K562 (cell line): ENCODE results near the gene ZNF503. TPM values are rescaled to one million over a fixed set of nuclear protein-coding genes. Genes with fewer than 3 reads are reported as not detected.

Source experiments
- CBX1 ChIP-seq: sonication (generic); IDR thresholded peaks from 2 replicates; pipeline ENCODE4 v1.6.1; 2016; ENCODE audit warnings: antibody characterized with exemption, low read depth, mild to moderate bottlenecking
- DDX20 ChIP-seq: fragments of 450-650 bp; IDR thresholded peaks from 2 replicates; pipeline ENCODE4 v1.6.1; 2016; ENCODE audit warnings: missing genetic modification characterization, low read depth, mild to moderate bottlenecking, missing compliant biosample characterization, moderate library complexity
- LCOR ChIP-seq: sonication (generic); formaldehyde crosslinking; IDR thresholded peaks from 2 replicates; pipeline ENCODE4 v1.8.0; 2022; ENCODE audit warnings: mild to moderate bottlenecking, missing genetic modification reagents
- NFRKB ChIP-seq: fragments of 450-650 bp; IDR thresholded peaks from 2 replicates; pipeline ENCODE4 v1.6.1; 2016; ENCODE audit warnings: low read depth
- POU5F1 ChIP-seq: fragments of 150-350 bp; IDR thresholded peaks from 2 replicates; pipeline ENCODE4 v1.6.1; 2014; ENCODE audit warnings: borderline replicate concordance, low read length, low read depth, mild to moderate bottlenecking; ENCODE audit not compliant: partially characterized antibody
- ZNF384 ChIP-seq: IDR thresholded peaks from 2 replicates; pipeline ENCODE4 v1.6.1; 2012; ENCODE audit warnings: low read depth, low read length, improper control_type of control experiment
- polyA plus RNA-seq, 8 experiments: library from polyadenylated mRNA; depleted of rRNA in 4 of 8; stranded (reverse) in 5 of 8; unstranded in 3 of 8; fragments of >200 nt; fragmentation: Nextera tagmentation in 2 of 8; fragmentation: Illumina TruSeq in 1 of 8; extraction: Ambion mirVana in 2 of 8; extraction: Trizol in 1 of 8; gene quantifications; 2 replicates each; pipeline versions ENCODE4 v1.2.1 to v1.2.3, GENCODE V29; 2011 to 2014; ENCODE audit warnings: inconsistent platforms in 1 of 8, missing spikeins in 1 of 8
- total RNA-seq, 7 experiments: library from RNA; depleted of rRNA in 6 of 7; stranded (reverse); fragments of >200 nt in 6 of 7; fragmentation: Illumina TruSeq in 2 of 7; extraction: Trizol in 2 of 7; gene quantifications; 2 replicates each; pipeline versions ENCODE4 v1.2.1 to v1.2.3, GENCODE V29; 2011 to 2021; ENCODE audit warnings: low replicate concordance in 1 of 7
- TF ChIP-seq, protein P1 (sequence below): IDR thresholded peaks from 2 replicates; pipeline ENCODE4 v1.6.1; 2011; ENCODE audit not compliant: insufficient read length; ENCODE audit errors: extremely low read depth
- TF ChIP-seq, protein P2 (sequence below): sonication (generic); formaldehyde crosslinking; IDR thresholded peaks from 2 replicates; pipeline ENCODE4 v1.8.1; 2023; ENCODE audit warnings: mild to moderate bottlenecking, missing genetic modification reagents, moderate library complexity
- TF ChIP-seq, protein P3 (sequence below): fragments of 450-650 bp; IDR thresholded peaks from 2 replicates; pipeline ENCODE4 v1.6.1; 2016; ENCODE audit warnings: borderline replicate concordance

The ZNF503 gene
- total and polyA plus RNA-seq, 9 of the 15 experiments (the other 6 are each of a cell fraction or from before 2014, with no cell fraction given): not detected

DNA sequence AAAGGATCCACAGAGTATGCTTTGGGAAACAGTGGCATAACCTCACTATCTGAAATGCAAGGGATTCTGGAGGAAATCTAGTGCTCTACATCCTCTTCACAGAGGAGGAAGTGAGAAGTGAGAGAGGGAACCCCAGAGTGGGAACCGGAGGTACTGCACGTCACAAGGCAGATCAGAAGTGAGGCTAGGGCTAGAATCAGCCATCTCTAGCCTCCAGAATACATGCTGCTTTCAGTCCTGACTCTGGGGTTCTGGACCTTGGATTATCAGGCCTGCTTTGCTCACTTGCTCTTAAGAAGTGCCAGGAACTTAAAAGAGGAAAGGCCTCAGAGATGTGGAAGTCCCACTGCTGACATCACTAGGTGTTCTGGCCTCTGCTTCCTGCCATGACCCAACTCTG lies 25.7 kb downstream of the ZNF503 start (continued):
- TF ChIP-seq CBX1 (no peak), DDX20 (tag) (no peak), POU5F1 (no peak), ZNF384 (no peak), NFRKB (no peak), LCOR (no peak)
- TF ChIP-seq, protein P1, sequence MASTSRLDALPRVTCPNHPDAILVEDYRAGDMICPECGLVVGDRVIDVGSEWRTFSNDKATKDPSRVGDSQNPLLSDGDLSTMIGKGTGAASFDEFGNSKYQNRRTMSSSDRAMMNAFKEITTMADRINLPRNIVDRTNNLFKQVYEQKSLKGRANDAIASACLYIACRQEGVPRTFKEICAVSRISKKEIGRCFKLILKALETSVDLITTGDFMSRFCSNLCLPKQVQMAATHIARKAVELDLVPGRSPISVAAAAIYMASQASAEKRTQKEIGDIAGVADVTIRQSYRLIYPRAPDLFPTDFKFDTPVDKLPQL: no peak
- TF ChIP-seq, protein P2, sequence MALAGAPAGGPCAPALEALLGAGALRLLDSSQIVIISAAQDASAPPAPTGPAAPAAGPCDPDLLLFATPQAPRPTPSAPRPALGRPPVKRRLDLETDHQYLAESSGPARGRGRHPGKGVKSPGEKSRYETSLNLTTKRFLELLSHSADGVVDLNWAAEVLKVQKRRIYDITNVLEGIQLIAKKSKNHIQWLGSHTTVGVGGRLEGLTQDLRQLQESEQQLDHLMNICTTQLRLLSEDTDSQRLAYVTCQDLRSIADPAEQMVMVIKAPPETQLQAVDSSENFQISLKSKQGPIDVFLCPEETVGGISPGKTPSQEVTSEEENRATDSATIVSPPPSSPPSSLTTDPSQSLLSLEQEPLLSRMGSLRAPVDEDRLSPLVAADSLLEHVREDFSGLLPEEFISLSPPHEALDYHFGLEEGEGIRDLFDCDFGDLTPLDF: no peak
- TF ChIP-seq, protein P3, sequence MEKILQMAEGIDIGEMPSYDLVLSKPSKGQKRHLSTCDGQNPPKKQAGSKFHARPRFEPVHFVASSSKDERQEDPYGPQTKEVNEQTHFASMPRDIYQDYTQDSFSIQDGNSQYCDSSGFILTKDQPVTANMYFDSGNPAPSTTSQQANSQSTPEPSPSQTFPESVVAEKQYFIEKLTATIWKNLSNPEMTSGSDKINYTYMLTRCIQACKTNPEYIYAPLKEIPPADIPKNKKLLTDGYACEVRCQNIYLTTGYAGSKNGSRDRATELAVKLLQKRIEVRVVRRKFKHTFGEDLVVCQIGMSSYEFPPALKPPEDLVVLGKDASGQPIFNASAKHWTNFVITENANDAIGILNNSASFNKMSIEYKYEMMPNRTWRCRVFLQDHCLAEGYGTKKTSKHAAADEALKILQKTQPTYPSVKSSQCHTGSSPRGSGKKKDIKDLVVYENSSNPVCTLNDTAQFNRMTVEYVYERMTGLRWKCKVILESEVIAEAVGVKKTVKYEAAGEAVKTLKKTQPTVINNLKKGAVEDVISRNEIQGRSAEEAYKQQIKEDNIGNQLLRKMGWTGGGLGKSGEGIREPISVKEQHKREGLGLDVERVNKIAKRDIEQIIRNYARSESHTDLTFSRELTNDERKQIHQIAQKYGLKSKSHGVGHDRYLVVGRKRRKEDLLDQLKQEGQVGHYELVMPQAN: no peak
